ENCODE measurements around the gene INTS14. TPM values are rescaled to one million over a fixed set of nuclear protein-coding genes. Genes with fewer than 3 reads are reported as not detected.

The INTS14 gene
- total and polyA plus RNA-seq, 12 donors: 9.1 to 18.4 (median 14.3) TPM

- Histone ChIP-seq H3K27ac (no peak overlapping the region), H3K4me1 (peaks cover 0 to 15% (median 0%) of the 10 kb centered on the region in 9 donors), H3K36me3 (peaks cover 0 to 3% (median 0%) of the 10 kb centered on the region in 9 donors), H3K4me3 (no peak overlapping the region), H3K9me3 (no peaks in the 10 kb centered on the region), H3K27me3 (no peaks in the 10 kb centered on the region)
- DNase-seq (no peak), ATAC-seq (no peak)
- intact Hi-C loops (cut with DNase I): no loop called here
- TF ChIP-seq CTCF (IDR thresholded peaks at IDR 0.05): no peak
Observed at GRCh38 chr15:65547841-65548240, 63.1 kb downstream of the INTS14 start.

- TF ChIP-seq CTCF (IDR thresholded peaks at IDR 0.05): no peak
- H3K4me3 ChIP-seq: no peak overlapping the region
- no peaks in the 10 kb centered on the region for H3K4me1 ChIP-seq
- no peaks in the 10 kb centered on the region for H3K27me3 ChIP-seq
- intact Hi-C loops (cut with DNase I): no loop called here
- no peak overlapping the region for H3K27ac ChIP-seq
- DNase-seq: no peak
- WGBS, 2 donors: 97 to 98% methylated on average over 3 of the region's 3 CpGs
- peaks cover 0 to 4% (median 0%) of the 10 kb centered on the region in 9 donors for H3K36me3 ChIP-seq
- H3K9me3 ChIP-seq: no peaks in the 10 kb centered on the region
- ATAC-seq: no peak
Observed at GRCh38 chr15:65541231-65541820, 69.6 kb downstream of the INTS14 start.

GRCh38 chr15:65540314-65540713 lies 70.6 kb downstream of the INTS14 start:
- DNase-seq (no peak), ATAC-seq (no peak)
- Histone ChIP-seq H3K36me3 (peaks cover 0 to 15% (median 0%) of the 10 kb centered on the region in 9 donors), H3K9me3 (no peaks in the 10 kb centered on the region), H3K27ac (no peak overlapping the region), H3K4me3 (no peak overlapping the region), H3K27me3 (no peaks in the 10 kb centered on the region), H3K4me1 (no peaks in the 10 kb centered on the region)
- intact Hi-C loops (cut with DNase I): no loop called here
- no peak for TF ChIP-seq CTCF (IDR thresholded peaks at IDR 0.05)
- 97 to 98% methylated on average over 1 of the region's 1 CpG for WGBS, 2 donors

GRCh38 chr15:65535192-65535591 lies 75.7 kb downstream of the INTS14 start:
- TF ChIP-seq CTCF (IDR thresholded peaks at IDR 0.05): no peak
- intact Hi-C loops (cut with DNase I): no loop called here
- H3K27me3 ChIP-seq: no peaks in the 10 kb centered on the region
- peaks cover 0 to 16% (median 12%) of the 10 kb centered on the region in 9 donors for H3K4me1 ChIP-seq
- H3K27ac ChIP-seq: no peak overlapping the region
- WGBS, 2 donors: 91 to 92% methylated on average over 4 of the region's 4 CpGs
- H3K9me3 ChIP-seq: no peaks in the 10 kb centered on the region
- peaks cover 0 to 15% (median 0%) of the 10 kb centered on the region in 9 donors for H3K36me3 ChIP-seq
- ATAC-seq (no peak), DNase-seq (no peak)
- H3K4me3 ChIP-seq: no peak overlapping the region

Data from heart right ventricle (tissue), 16 donors.